HUDEP-2 (cell line): ENCODE data around the gene PLBD1.
A peak's percentile ranks its signal among the peaks of the same experiment; 100 is the strongest.

Experiments
- DNase-seq, 76 experiments: peaks; one replicate each; lab custom pipeline; 2025; ENCODE audit not compliant: unreplicated experiment in 76 of 76; lab: John Stamatoyannopoulos, UW

PLBD1 gene

DNA sequence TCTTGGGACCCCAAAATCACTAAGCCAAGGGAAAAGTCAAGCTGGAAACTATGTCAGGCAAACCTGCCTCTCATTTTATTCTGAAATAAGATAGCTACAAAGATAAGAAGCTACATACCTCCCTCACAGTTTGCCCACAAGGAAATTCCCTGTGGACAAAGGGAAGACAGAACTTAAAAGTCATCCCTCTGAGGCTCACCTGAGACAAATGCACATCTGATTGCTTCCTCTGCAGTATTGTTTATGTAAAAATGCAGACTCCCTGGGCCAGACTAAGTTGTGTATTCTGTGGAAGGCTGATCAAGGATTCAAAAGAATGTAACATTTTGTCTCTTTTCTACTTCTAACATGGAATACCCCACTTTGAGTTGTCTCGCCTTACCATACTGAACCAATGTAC lies 2.5 kb upstream of the PLBD1 start:
- no peak for DNase-seq

DNA sequence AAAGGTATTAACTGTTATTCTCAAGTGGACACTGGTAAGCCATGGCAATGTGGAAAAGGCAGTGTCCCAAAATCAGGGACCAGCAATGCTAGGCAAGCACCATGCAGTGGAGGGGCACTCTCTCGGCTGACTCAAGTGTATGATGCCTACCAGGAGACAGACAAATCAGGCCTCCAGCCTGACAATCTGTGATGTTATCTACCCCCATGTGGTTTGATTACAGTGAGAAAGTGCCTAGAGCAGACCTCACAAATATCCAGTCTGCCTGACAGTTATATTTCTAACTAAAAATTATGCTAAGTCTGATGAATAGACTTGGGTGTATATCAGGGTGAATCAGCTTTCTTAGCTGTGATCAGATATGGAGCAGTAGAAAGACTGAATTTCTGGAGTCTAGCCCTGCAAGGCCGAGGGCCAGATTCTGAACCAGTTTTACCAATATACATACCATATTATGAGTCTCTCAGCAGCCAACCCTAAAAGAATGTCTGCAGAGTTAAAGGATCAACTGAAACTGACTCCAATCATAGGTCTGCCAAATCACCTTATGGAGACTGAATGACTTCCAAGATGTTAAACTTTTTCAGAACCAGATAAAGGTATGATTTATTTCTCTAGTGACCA lies 3.2 kb downstream of the PLBD1 start:
- DNase-seq: no peak

DNA sequence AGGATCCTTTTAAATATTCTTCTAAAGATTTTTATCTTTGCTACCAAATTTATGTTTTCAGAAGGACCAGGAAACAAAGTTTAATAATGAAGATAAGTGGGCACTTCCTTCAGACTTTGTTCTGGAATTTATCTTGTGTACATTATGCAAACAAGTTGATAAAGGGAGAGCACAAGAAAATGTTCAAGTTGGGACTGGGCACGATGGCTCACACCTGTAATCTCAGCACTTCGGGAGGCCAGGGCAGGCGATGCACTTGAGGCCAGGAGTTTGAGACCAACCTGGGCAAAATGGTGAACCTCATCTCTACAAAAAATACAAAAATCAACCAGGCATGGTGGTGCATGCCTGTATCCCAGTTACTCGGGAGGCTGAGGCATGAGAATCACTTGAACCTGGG lies 4.6 kb downstream of the PLBD1 start:
- no peak for DNase-seq

DNA sequence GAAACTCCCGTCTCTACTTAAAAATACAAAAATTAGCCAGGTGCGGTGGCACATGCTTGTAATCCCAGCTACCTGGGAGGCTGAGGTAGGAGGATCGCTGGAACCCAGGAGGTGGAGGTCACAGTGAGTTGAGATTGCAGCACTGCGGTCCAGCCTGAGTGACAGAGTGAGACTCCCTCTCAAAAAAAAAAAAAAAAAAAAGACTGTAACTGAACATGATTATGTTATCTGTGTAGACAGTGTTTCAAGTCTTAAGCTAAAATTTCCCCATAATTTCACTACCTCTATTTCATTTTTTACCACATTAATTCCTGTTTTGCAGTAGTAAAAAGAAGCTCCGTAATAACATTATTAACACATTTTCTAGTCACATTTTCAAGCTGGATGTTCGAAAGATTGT lies 5.4 kb downstream of the PLBD1 start:
- DNase-seq: no peak

DNA sequence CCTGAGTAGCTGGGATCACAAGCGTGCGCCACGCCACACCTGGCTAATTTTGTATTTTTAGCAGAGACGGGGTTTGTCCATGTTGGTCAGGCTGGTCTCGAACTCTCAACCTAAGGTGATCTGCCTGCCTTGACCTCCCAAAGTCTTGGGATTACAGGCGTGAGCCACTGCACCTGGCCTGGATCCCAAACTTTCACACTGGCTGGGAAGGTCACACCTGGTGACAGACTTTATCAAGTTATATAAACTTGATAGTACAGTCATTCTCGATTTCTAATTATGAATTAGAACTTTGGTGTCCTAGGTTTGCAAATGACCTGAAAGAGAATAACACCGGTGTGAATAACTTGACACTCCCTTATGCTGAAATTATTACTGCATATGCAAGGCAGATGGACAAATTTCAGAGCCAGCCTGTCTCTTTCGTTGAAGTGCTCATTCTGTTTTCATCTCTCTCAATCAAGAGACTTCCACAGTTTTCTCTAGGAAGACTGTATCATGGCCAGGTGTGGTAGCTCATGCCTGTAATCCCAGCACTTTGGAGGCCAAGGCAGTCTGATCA lies 5.9 kb downstream of the PLBD1 start:
- no peak for DNase-seq

DNA sequence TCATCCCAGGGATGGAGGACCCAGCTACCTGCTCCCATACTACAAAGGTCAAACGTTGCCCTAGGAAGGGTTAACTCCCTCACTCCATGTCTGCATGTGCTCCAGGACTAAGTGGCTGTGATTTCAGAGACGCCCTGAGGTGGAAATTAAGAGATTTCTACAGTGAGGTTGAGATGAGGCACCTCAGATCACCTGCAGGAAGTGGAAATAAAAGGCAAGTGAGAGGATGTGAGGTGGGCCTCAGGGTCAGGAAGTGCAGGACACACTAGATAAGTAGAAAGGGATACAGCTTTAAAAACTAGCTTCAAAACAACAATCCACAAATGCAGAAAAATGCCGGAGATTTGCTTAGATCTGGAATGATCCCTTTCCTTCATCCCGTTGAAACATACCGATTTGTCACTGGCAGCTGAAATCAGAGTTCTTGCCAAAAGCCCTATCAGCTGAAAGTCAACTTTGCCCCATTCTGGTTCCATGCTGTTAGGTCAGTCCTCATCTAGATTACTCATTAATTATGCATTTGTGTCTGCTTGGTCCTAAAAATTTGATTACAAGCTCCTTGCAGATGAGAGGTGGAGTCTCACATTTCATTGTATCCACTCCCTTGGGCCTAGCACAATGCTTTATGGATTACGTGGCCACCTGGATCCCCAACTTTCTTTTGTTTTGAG lies 6.6 kb downstream of the PLBD1 start:
- DNase-seq: no peak

DNA sequence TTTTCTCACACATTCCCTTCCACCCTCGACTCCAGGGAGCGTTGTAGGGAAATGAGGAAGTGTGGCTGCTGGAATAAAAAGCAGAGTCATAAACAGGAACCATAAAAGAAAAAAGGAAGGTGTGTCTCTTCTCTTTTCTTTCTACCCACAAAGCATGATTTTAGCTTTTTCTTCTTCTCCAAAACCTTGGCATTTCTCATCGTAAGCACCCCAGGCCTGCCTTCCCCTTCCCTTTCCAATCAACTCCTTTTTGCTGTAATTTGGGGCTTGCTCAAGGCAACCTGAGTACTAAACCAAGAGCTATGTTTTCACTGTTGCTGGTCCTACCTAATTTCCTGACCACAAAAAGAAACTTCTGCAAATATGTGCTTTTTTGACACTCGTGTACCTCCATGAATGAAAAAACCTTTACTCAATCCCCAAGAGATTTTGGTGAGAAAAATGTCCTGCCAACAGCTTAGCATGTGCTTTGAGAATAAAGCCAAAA lies 9.2 kb downstream of the PLBD1 start:
- DNase-seq: no peak

DNA sequence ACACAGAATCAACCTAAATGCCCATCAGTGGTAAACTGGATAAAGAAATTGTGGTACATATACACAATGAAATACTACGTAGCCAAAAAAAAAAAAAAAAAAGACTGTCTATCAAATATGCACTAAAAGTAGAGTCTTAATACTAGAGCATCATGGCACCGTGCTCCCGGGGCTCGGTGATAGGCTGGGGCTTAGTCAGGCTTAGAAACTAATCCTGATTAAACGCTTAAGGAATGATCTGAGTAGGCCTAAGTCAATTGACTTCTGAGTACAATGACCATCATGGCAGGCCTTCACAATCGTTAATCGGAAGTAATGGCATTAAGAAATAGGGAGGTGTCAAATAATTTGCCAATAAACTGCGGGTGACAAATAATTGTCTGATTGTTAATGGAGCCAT lies 9.7 kb downstream of the PLBD1 start:
- no peak for DNase-seq

DNA sequence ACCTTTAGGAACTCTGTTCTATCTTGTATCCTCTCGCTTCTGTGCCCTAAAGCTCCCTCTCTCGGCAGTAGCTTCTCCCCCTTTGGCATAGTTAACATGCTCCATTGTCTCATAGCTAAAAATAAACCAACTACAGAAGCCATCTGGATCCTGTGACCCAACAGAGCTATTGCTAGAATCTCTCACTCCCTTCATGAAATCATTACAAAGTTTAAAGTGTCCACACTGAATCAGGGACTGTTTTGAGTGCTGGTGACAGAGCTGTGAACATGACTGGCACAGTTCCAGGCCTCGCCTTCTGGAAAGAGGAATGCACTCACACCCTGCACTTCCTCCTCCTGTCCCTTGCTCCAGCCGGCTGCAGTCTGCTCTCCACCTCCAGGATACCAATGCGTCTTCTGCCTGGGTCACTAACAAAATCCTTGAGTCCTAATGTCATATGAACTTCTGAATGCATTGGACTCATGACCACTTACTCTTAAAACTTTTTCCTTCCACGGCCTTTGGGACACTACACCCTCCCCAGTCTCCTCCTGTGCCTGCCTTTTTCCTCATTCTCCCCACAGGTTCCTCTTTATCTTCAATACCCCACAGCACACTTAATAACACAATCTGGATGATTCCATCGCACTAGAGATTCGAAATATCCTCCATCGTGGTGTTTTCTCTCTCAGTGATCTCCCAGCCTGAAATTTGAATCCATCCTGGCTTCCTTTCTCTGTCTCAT lies 13.2 kb downstream of the PLBD1 start:
- peak in 7 of 76 experiments; percentile 2 to 6 (median 5) for DNase-seq

DNA sequence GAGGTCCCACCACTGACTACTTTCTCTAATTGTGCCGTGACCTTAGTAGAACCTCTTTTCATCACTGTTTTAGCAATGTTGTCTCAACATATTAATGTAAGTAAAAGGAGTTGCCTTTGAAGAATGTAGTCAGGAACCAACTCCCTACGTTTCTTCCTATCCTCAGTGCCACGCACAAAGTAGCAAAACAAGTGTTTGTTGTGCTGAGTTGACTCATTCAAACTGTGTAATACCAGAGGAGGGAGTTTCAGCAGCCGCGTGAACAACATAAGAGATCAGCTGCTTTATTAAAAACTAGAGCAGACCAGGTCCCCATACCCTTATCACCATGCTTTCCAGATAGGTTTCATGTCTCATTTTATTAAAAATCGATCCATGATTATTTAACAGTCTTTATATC lies 19.1 kb downstream of the PLBD1 start:
- DNase-seq: no peak

DNA sequence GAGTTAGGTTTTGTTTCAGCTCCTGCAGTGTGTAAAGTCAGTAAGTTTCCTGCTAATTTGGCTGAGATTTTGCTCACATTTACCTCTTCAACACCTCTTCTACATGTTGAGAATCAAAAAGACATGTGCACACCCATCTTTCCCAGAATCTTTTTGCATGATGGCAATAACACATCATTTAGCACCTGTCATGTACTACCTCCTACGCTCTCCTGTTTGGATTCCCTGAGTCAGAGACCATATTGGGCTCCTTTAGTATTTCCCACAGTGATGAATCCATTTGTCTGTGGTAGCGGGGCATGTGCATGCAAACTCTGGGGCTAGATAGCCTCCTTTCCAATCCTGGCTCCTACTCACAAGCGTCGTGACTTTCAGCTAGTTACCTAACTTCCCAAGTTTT lies 20.1 kb downstream of the PLBD1 start:
- DNase-seq: no peak

DNA sequence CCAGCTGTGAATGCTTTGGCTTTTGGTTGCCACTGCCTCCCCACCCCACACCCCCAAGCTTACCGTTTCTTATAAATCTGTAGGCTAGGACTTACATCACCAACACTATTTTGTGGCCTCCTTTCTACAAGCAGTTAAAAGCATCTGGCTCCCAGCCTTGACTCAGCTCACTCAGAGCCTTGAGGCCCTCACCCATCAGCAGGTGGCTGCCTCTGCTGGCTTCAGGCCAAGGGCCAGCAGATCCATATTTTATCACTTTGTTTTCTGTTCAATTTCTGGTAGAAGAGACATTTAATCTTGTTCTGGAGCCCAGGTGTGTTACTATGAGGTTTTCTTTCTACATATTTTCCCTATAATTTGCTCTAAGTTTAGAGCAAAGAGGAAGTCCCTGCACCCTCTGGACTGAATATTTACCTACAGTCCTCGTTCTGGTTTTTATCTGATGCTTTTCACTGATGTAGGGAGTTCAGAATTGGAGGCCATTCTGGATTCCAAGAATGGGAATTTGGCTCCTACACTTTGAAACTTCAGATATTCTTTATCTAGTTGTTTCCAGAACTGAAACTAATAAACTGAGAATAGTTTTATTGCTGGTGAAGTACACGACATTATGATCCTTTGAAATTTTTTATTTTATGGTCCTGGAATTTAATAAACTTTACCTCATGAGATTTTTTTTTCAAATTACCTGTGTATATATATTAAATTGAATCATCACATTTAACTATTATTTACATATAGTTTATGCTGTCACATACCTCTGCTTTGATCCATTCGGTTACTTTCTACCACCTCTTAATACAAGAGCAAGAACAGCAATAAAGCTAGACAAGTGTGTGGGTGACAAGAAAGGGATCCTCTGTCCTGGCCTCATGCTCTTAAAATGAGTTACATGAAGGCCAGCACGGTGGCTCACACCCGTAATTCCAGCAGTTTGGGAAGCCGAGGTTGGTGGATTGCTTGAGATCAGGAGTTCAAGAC lies 22.2 kb downstream of the PLBD1 start:
- no peak for DNase-seq

DNA sequence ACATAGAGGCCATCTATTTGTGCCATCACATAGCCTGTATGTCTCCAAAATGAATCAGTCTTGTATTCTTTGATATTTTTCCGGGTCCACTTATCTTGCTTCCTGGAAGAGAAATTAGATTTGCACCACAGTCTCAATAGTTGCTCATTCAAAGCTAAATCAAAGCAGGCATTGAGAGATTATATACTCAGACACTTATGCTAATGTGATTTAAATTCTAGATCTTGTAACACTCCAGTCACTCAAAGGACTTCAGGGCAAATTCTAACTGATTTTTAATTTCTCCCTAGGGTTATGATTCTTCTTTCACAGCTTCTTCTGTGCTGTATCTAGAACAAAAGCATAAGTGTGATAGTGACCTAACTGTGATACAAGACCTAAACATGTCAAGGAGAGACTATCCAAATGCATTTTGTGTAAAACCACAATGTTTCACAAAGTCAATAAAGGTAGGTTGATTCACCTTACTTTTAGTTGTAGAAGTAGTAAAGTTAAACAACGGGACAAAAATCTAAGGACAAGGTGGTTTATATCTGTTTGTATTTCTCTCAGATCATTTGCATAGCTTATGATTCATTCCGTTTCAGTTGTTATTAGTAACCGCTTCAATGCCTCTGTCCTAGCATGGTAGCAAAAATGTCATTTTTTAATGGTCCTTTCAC lies 26.8 kb downstream of the PLBD1 start:
- DNase-seq: no peak

DNA sequence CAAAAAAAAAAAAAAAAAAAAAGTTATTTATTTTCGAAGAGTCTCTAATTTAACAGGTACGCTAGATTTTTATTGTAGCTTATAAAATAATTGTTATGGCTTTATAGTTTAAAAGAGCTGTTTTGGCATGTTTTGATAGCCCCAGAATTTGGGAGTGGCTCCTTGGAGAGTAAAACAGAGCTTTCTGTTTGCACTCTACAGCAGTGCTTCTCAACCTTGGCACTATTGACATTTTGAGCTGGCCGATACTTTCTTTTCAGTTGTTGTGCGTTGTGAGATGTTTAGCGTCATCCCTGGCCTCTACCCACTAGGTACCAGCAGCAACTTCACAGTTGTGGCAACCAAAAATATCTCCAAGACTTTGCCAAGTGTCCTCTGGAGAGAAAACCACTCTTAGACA lies 30.6 kb downstream of the PLBD1 start:
- DNase-seq: no peak

DNA sequence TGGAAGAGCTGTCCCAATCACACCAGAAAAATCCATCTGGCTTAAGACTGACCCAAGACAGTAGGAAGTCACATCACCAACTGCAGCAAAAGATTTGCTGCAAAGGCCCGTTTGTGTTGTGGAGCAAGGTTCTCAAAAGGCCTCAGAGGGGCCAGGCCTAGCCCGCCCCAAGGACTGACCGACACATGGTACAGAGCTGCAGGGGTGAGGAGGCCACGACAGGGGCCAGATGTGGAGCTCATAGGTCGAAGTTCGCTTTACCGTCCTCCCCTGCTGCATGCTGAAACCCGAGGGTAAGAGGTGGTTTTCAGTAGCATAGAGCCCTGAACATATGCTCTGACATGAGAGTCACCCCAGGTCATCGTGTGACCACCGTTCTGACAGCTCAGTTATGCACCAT lies 35.5 kb downstream of the PLBD1 start:
- no peak for DNase-seq

DNA sequence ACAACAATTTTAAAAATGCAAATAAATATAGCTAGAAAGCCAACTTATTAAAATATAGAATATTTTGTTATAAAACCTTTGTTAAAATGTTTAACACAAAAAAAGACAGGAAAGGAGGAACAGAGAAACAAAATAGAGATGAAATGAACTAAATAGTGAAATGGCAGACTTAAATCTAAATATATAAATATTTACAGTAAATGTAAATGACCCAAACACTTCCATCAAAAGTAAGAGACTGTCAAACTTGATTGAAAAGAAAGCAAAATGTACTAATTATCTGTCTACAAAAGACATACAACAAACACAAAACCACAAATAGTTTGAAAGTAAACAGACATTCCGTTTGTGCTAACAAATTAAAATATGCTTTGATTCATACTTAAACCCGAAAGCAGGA lies 41.7 kb downstream of the PLBD1 start:
- DNase-seq: no peak

DNA sequence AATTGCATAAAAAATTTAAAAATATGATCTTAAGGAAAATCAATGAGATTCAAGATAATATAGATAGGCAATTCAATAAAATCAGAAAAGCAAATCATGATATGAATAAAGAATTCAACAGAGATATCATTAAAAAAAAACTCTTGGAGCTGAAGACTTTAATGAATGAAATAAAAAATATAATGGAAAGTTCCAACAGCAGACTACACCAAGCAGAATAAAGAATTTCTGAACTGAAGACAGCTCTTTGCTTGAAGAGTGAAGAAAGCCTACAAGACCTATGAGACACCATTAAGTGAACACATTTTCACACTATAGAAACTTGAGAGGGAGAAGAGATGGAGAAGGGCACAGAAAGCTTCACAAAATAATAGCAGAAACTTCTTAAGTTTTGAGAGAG lies 45.9 kb downstream of the PLBD1 start:
- no peak for DNase-seq

DNA sequence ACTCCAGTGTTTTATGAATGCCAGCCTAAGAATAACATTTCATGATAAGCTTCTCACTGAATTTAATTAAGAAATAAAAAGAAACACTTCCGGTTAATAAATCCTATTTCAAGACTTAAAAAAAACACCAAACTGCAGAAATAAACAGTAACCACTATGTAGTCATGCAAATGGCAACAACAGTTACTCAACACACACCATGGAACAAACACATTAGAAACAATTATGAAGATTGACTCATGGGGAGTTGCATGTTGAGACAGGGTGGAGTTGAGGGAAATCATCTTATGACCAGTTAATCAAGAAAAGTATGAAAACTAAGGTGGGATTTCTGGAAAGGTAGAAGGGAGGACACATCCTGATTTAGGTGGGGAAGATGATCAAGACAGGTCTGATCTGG lies 52.7 kb downstream of the PLBD1 start:
- DNase-seq: no peak

DNA sequence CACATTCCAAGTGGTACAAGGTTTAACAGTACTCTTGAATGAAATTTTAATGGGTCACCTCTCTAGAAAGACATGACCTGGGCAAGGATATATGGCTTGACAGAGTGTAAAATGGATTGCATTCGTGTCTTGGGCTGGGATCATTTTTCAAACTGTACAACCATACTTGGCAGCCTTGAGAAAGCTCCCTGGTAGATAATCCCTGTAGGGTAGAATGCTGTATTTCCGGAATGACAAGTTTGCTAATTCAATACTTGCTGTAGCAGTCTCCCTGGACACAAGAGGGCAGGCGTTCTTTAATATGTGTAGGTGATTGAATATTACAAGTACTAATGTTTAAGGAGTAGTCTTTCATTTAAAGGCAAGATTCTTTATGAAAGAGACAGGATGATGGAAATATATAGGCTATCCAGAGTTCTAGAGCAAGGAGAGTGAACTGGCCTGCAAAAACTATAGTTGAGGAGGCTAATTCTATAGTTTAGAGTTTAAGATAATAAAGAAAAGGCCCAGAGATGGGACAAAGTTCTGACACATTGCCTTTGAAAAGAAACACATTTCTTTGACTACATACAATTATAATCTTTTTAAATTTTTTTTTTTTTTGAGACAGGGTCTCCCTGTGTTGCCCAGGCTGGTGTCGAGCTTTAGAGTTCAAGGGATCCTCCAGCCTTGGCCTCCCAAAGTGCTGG lies 53.4 kb downstream of the PLBD1 start:
- peak in 7 of 76 experiments; percentile 1 to 14 (median 7) for DNase-seq
